Measurements from ENCODE around the gene ZSCAN25. TPM values are rescaled to one million over a fixed set of nuclear protein-coding genes. Genes with fewer than 3 reads are reported as not detected.

Gene ZSCAN25
- total and polyA plus RNA-seq, 2 of the 13 experiments (the other 11 are each of a cell fraction or from before 2014, with no cell fraction given) = 12.1 to 16.8 TPM

DNA sequence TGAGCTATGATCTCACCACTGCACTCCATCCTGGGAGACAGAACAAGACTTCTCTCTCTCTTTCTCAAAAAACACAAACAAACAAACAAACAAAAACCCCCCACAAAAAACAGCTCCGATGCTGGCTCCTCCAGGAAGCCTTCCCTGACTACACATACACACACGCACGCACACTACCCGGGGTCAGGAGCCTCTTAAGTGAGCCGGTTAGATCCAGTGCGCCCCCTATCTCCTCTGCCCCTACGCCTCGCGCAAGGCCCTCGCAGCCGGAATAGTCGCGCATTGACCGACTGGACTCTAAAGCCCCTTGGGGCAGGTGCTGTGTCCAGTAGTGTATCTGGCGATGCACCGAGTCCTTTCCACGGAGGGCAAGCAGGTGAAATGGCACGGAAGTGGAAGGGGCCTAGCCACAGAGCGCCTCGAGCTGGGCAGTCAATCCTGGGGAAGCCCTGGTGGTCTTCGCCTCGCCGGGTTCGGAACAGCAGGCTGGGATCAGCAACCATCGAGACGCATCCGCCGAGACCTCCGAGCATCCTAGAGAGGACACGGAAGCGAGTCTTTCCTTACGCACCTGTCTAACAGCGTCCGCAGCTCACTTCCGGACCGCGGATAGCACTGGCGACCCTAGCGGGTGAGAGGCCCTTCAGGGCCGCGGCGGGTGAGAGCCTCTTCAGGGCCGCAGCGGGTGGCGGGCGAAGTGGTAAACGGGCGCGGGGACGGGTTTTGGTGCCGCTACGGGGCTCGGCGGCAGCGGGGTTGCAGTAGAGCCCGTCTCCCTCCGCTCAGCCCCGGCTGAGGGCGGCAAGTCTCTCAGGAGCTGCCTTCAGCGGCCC, at the start of gene ZSCAN25 (continued):
- TF ChIP-seq, protein P1, sequence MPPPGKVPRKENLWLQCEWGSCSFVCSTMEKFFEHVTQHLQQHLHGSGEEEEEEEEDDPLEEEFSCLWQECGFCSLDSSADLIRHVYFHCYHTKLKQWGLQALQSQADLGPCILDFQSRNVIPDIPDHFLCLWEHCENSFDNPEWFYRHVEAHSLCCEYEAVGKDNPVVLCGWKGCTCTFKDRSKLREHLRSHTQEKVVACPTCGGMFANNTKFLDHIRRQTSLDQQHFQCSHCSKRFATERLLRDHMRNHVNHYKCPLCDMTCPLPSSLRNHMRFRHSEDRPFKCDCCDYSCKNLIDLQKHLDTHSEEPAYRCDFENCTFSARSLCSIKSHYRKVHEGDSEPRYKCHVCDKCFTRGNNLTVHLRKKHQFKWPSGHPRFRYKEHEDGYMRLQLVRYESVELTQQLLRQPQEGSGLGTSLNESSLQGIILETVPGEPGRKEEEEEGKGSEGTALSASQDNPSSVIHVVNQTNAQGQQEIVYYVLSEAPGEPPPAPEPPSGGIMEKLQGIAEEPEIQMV (CRISPR knock-in tag; IDR thresholded peaks at IDR 0.05; ENCODE audit: low read depth) = peak; percentile 100
- TF ChIP-seq, protein P2, sequence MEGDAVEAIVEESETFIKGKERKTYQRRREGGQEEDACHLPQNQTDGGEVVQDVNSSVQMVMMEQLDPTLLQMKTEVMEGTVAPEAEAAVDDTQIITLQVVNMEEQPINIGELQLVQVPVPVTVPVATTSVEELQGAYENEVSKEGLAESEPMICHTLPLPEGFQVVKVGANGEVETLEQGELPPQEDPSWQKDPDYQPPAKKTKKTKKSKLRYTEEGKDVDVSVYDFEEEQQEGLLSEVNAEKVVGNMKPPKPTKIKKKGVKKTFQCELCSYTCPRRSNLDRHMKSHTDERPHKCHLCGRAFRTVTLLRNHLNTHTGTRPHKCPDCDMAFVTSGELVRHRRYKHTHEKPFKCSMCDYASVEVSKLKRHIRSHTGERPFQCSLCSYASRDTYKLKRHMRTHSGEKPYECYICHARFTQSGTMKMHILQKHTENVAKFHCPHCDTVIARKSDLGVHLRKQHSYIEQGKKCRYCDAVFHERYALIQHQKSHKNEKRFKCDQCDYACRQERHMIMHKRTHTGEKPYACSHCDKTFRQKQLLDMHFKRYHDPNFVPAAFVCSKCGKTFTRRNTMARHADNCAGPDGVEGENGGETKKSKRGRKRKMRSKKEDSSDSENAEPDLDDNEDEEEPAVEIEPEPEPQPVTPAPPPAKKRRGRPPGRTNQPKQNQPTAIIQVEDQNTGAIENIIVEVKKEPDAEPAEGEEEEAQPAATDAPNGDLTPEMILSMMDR (CRISPR knock-in tag; IDR thresholded peaks at IDR 0.05) = peak; percentile 97
- TF ChIP-seq ATM (IDR thresholded peaks at IDR 0.05; ENCODE audit: borderline replicate concordance) (no peak), CEBPB (IDR thresholded peaks at IDR 0.05; ENCODE audit: borderline replicate concordance, low read depth, low read length) (no peak), ZNF569 (CRISPR knock-in tag; IDR thresholded peaks at IDR 0.05; ENCODE audit: borderline replicate concordance) (no peak; the same call in 1 of the 2 replicates), MIXL1 (CRISPR knock-in tag; IDR thresholded peaks at IDR 0.05) (0 out of 2 replicates have a peak, but pooled peaks have one; percentile 11), CBFB (CRISPR knock-in tag; IDR thresholded peaks at IDR 0.05) (peak; percentile 89), GABPB1 (CRISPR knock-in tag; IDR thresholded peaks at IDR 0.05) (peak; percentile 99), SRSF9 (IDR thresholded peaks at IDR 0.05; ENCODE audit: borderline replicate concordance, insufficient read depth, low read depth, low read length, poor library complexity, severe bottlenecking) (no peak), HNRNPK (IDR thresholded peaks at IDR 0.05; ENCODE audit: low read depth, low read length, poor library complexity, severe bottlenecking) (no peak), ZNF256 (CRISPR knock-in tag; conservative IDR thresholded peaks at IDR 0.05) (no peak; the same call in 1 of the 2 replicates), RXRA (CRISPR knock-in tag; IDR thresholded peaks at IDR 0.05) (peak; percentile 81), MTF2 (CRISPR knock-in tag; IDR thresholded peaks at IDR 0.05; ENCODE audit: borderline replicate concordance) (peak; percentile 28; the same call in 1 of the 2 replicates), ZNF780A (CRISPR knock-in tag; IDR thresholded peaks at IDR 0.05) (0 out of 2 replicates have a peak, but pooled peaks have one; percentile 84)
- TF ChIP-seq, protein P3, sequence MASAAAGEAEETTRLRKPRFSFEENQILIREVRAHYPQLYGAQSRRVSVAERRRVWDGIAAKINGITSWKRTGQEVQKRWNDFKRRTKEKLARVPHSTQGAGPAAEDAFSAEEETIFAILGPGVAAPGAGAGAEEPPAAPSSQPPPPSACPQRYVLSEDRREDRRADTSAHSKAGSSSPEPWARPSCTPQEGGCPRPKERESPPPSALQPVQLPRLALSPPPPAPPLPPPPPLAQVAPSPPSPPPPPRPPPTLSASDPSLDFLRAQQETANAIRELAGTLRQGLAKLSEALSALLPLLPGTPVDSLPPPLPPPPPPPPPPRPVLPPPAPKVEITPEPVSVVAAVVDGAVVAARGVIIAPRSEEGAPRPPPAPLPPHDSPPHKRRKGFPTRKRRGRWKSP (CRISPR knock-in tag; IDR thresholded peaks at IDR 0.05) = peak; percentile 92
- TF ChIP-seq, protein P4, sequence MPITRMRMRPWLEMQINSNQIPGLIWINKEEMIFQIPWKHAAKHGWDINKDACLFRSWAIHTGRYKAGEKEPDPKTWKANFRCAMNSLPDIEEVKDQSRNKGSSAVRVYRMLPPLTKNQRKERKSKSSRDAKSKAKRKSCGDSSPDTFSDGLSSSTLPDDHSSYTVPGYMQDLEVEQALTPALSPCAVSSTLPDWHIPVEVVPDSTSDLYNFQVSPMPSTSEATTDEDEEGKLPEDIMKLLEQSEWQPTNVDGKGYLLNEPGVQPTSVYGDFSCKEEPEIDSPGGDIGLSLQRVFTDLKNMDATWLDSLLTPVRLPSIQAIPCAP (CRISPR knock-in tag; IDR thresholded peaks at IDR 0.05; ENCODE audit: low read depth) = no peak
- TF ChIP-seq, protein P5, sequence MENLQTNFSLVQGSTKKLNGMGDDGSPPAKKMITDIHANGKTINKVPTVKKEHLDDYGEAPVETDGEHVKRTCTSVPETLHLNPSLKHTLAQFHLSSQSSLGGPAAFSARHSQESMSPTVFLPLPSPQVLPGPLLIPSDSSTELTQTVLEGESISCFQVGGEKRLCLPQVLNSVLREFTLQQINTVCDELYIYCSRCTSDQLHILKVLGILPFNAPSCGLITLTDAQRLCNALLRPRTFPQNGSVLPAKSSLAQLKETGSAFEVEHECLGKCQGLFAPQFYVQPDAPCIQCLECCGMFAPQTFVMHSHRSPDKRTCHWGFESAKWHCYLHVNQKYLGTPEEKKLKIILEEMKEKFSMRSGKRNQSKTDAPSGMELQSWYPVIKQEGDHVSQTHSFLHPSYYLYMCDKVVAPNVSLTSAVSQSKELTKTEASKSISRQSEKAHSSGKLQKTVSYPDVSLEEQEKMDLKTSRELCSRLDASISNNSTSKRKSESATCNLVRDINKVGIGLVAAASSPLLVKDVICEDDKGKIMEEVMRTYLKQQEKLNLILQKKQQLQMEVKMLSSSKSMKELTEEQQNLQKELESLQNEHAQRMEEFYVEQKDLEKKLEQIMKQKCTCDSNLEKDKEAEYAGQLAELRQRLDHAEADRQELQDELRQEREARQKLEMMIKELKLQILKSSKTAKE (CRISPR knock-in tag; IDR thresholded peaks at IDR 0.05; ENCODE audit: borderline replicate concordance) = no peak

Measured in HepG2 (cell line).